Measurements from ENCODE around the gene NTN1.

The NTN1 gene

GRCh38 chr17:9221147-9221921, 200.0 kb downstream of the NTN1 start:
- no peak for DNase-seq

- DNase-seq, result no peak
Measured at GRCh38 chr17:9221922-9222180, 200.5 kb downstream of the NTN1 start.

GRCh38 chr17:9223531-9223930, 202.2 kb downstream of the NTN1 start:
- no peak for DNase-seq

GRCh38 chr17:9224485-9224884, 203.2 kb downstream of the NTN1 start:
- DNase-seq, result no peak

- no peak for DNase-seq
Measured at GRCh38 chr17:9225305-9226101, 204.2 kb downstream of the NTN1 start.

GRCh38 chr17:9226130-9226793, 205.0 kb downstream of the NTN1 start:
- no peak for DNase-seq

GRCh38 chr17:9226794-9227135, 205.5 kb downstream of the NTN1 start:
- no peak for DNase-seq

GRCh38 chr17:9227819-9228407, 206.6 kb downstream of the NTN1 start:
- no peak for DNase-seq

GRCh38 chr17:9228408-9229159, 207.3 kb downstream of the NTN1 start:
- DNase-seq, result no peak

- DNase-seq, result no peak
Measured at GRCh38 chr17:9229160-9229825, 208.0 kb downstream of the NTN1 start.

GRCh38 chr17:9229826-9230201, 208.5 kb downstream of the NTN1 start:
- DNase-seq, result no peak

- no peak for DNase-seq
Measured at GRCh38 chr17:9230346-9230745, 209.0 kb downstream of the NTN1 start.

GRCh38 chr17:9230861-9231260, 209.6 kb downstream of the NTN1 start:
- DNase-seq, result no peak

GRCh38 chr17:9231449-9232154, 210.3 kb downstream of the NTN1 start:
- no peak for DNase-seq

GRCh38 chr17:9232155-9232475, 210.8 kb downstream of the NTN1 start:
- no peak for DNase-seq

- DNase-seq, result no peak
Measured at GRCh38 chr17:9232591-9233270, 211.4 kb downstream of the NTN1 start.

GRCh38 chr17:9233271-9233599, 211.9 kb downstream of the NTN1 start:
- DNase-seq, result no peak

- DNase-seq, result no peak
Measured at GRCh38 chr17:9233761-9234160, 212.5 kb downstream of the NTN1 start.

- DNase-seq, result no peak
Measured at GRCh38 chr17:9234389-9234945, 213.2 kb downstream of the NTN1 start.

GRCh38 chr17:9235346-9235745, 214.0 kb downstream of the NTN1 start:
- DNase-seq, result no peak
